H9 (cell line): ENCODE data around the gene PPP1R14B. TPM values are rescaled to one million over a fixed set of nuclear protein-coding genes. Genes with fewer than 3 reads are reported as not detected.

Source experiments
- DNase-seq: peaks from one replicate; pipeline ENCODE4 v3.0.0-alpha.2; 2017
- H2AFZ ChIP-seq: one replicate; pipeline ENCODE4 v1.6.1; 2013; ENCODE audit warnings: mild to moderate bottlenecking, low read length, control low read depth, moderate library complexity
- H2AK5ac ChIP-seq: 2 replicates; pipeline ENCODE4 v1.6.1; 2013; ENCODE audit warnings: low read length, control low read depth, mixed read lengths; ENCODE audit not compliant: insufficient read length
- H2BK120ac ChIP-seq: one replicate; pipeline ENCODE4 v1.6.1; 2013; ENCODE audit warnings: low read depth, mild to moderate bottlenecking, low read length, control low read depth, inconsistent platforms; ENCODE audit not compliant: poor library complexity, severe bottlenecking
- H2BK12ac ChIP-seq: 2 replicates; pipeline ENCODE4 v1.6.1; 2013; ENCODE audit warnings: low read length, control low read depth, mixed read lengths, low read depth; ENCODE audit not compliant: insufficient read length
- H2BK15ac ChIP-seq: 2 replicates; pipeline ENCODE4 v1.6.1; 2013; ENCODE audit warnings: low read depth, low read length, control low read depth
- H2BK20ac ChIP-seq: one replicate; pipeline ENCODE4 v1.6.1; 2013; ENCODE audit warnings: low read depth, mild to moderate bottlenecking, low read length, control low read depth, inconsistent platforms; ENCODE audit not compliant: poor library complexity, severe bottlenecking
- H2BK5ac ChIP-seq: 2 replicates; pipeline ENCODE4 v1.6.1; 2013; ENCODE audit warnings: low read length, control low read depth, mixed read lengths; ENCODE audit not compliant: insufficient read length
- H3K14ac ChIP-seq: 2 replicates; pipeline ENCODE4 v1.6.1; 2013; ENCODE audit warnings: low read length, control low read depth; ENCODE audit not compliant: insufficient read depth
- H3K18ac ChIP-seq: 2 replicates; pipeline ENCODE4 v1.6.1; 2013; ENCODE audit warnings: low read depth, mild to moderate bottlenecking, mixed read lengths, low read length, control low read depth; ENCODE audit not compliant: insufficient read length
- H3K23ac ChIP-seq: 2 replicates; pipeline ENCODE4 v1.6.1; 2013; ENCODE audit warnings: low read length, control low read depth, mixed read lengths, low read depth; ENCODE audit not compliant: insufficient read length
- H3K23me2 ChIP-seq: 2 replicates; pipeline ENCODE4 v1.6.1; 2013; ENCODE audit warnings: low read depth, mild to moderate bottlenecking, mixed read lengths, low read length, control low read depth; ENCODE audit not compliant: insufficient read length, poor library complexity, severe bottlenecking
- H3K27ac ChIP-seq: 2 replicates; pipeline ENCODE4 v1.5.1; 2013; ENCODE audit warnings: low read length, control low read depth, mixed read lengths, low read depth; ENCODE audit not compliant: insufficient read length
- H3K27me3 ChIP-seq: 2 replicates; pipeline ENCODE4 v1.6.1; 2013; ENCODE audit warnings: low read length, control low read depth, inconsistent platforms; ENCODE audit not compliant: insufficient read depth
- H3K4ac ChIP-seq: 2 replicates; pipeline ENCODE4 v1.6.1; 2013; ENCODE audit warnings: low read depth, mild to moderate bottlenecking, control low read depth, inconsistent platforms, low read length, moderate library complexity
- H3K4me1 ChIP-seq: 2 replicates; pipeline ENCODE4 v1.6.1; 2013; ENCODE audit warnings: low read length, control low read depth, inconsistent platforms; ENCODE audit not compliant: insufficient read depth
- H3K4me2 ChIP-seq: 2 replicates; pipeline ENCODE4 v1.6.1; 2013; ENCODE audit warnings: low read length, control low read depth, mixed read lengths; ENCODE audit not compliant: insufficient read length, insufficient read depth
- H3K56ac ChIP-seq: 2 replicates; pipeline ENCODE4 v1.6.1; 2013; ENCODE audit warnings: low read depth, mild to moderate bottlenecking, mixed read lengths, low read length, control low read depth; ENCODE audit not compliant: insufficient read length
- H3K79me1 ChIP-seq: 2 replicates; pipeline ENCODE4 v1.6.1; 2013; ENCODE audit warnings: low read depth, mild to moderate bottlenecking, moderate library complexity, low read length, control low read depth, inconsistent platforms; ENCODE audit not compliant: insufficient read depth, poor library complexity, severe bottlenecking
- H3K79me2 ChIP-seq: 2 replicates; pipeline ENCODE4 v1.6.1; 2013; ENCODE audit warnings: low read length, control low read depth, inconsistent platforms; ENCODE audit not compliant: insufficient read depth
- H3K9ac ChIP-seq: 2 replicates; pipeline ENCODE4 v1.6.1; 2013; ENCODE audit warnings: low read length, control low read depth, mixed read lengths; ENCODE audit not compliant: insufficient read length; ENCODE audit errors: extremely low read depth
- H3K9me3 ChIP-seq: one replicate; pipeline ENCODE4 v1.6.1; 2013; ENCODE audit warnings: low read depth, low read length, inconsistent platforms; ENCODE audit not compliant: control insufficient read depth
- H3T11ph ChIP-seq: one replicate; pipeline ENCODE4 v1.6.1; 2013; ENCODE audit warnings: mild to moderate bottlenecking, low read length, control low read depth, inconsistent platforms
- H4K20me1 ChIP-seq: one replicate; pipeline ENCODE4 v1.6.1; 2013; ENCODE audit not compliant: control insufficient read depth, insufficient read length, insufficient read depth
- H4K5ac ChIP-seq: 2 replicates; pipeline ENCODE4 v1.6.1; 2013; ENCODE audit warnings: low read depth, mild to moderate bottlenecking, mixed read lengths, low read length, control low read depth; ENCODE audit not compliant: insufficient read length
- H4K8ac ChIP-seq: replicated peaks from 2 replicates; pipeline ENCODE4 v1.6.1; 2013; ENCODE audit warnings: low read length, control low read depth, mixed read lengths, low read depth; ENCODE audit not compliant: insufficient read length
- H4K91ac ChIP-seq: 2 replicates; pipeline ENCODE4 v1.6.1; 2013; ENCODE audit warnings: low read depth, mild to moderate bottlenecking, moderate library complexity, mixed read lengths, low read length, control low read depth; ENCODE audit not compliant: insufficient read length
- H3K27ac Mint-ChIP-seq, 3 experiments: 2 replicates in 2 of 3; 3 replicates in 1 of 3; pipeline ENCODE4 v1.8.0; 2020 to 2021; ENCODE audit warnings: mixed read lengths in 3 of 3, mild to moderate bottlenecking in 1 of 3, moderate library complexity in 1 of 3
- H3K27me3 Mint-ChIP-seq: 2 replicates; pipeline ENCODE4 v1.8.0; 2021; ENCODE audit warnings: low read depth, mild to moderate bottlenecking, moderate library complexity, mixed read lengths
- H3K36me3 Mint-ChIP-seq, 3 experiments: 2 replicates in 2 of 3; 3 replicates in 1 of 3; pipeline ENCODE4 v1.8.0; 2020 to 2021; ENCODE audit warnings: low read depth in 3 of 3, mixed read lengths in 3 of 3; ENCODE audit not compliant: insufficient read depth in 1 of 3
- H3K4me1 Mint-ChIP-seq, 2 experiments: 2 replicates each; pipeline ENCODE4 v1.8.0; 2020; ENCODE audit warnings: mixed read lengths in 2 of 2
- H3K4me3 Mint-ChIP-seq, 2 experiments: 2 replicates in 1 of 2; 3 replicates in 1 of 2; pipeline ENCODE4 v1.8.0; 2020 to 2021; ENCODE audit warnings: mild to moderate bottlenecking in 2 of 2, mixed read lengths in 2 of 2, moderate library complexity in 1 of 2
- H3K9me3 Mint-ChIP-seq, 2 experiments: 2 replicates in 1 of 2; 3 replicates in 1 of 2; pipeline ENCODE4 v1.8.0; 2020; ENCODE audit warnings: mild to moderate bottlenecking in 2 of 2, mixed read lengths in 2 of 2, moderate library complexity in 1 of 2
- WGBS: extraction: QIAGEN DNeasy Blood & Tissue Kit; methylation state at CpG from one replicate; pipeline ENCODE4 v1.1.7; 2013; ENCODE audit warnings: missing lambda C conversion rate, low lambda C conversion rate, mixed read lengths; ENCODE audit not compliant: insufficient read length; ENCODE audit errors: extremely low coverage; 5-methylcytosine and 5-hydroxymethylcytosine counted together
- total RNA-seq: library from RNA; stranded (reverse); gene quantifications from 2 replicates; pipeline ENCODE4 v1.2.1, GENCODE V29; 2021
- TF ChIP-seq, protein P1 (sequence below): fragments of 200-600 bp; sonication (generic); conservative IDR thresholded peaks from 3 replicates; pipeline ENCODE4 v1.8.0; 2021; ENCODE audit warnings: antibody characterized with exemption, mild to moderate bottlenecking

PPP1R14B gene
- total RNA-seq, 1 experiment from 2014 or later, result 358 TPM

GRCh38 chr11:64264371-64264852, 17.7 kb upstream of the PPP1R14B start:
- H3K14ac ChIP-seq, result no peak overlapping the region
- H3K18ac ChIP-seq, result no peak overlapping the region
- H4K91ac ChIP-seq, result no peak overlapping the region
- no peak overlapping the region for H2BK12ac ChIP-seq
- Mint-ChIP-seq H3K4me3 (no peak overlapping the region; a peak in 1 of 5 replicates), H3K27me3 (no peaks in the 10 kb centered on the region), H3K27ac (peak overlapping the region in 2 of 3 experiments; percentile 44 to 49; a peak in 3 of 7 replicates), H3K36me3 (peaks cover 36 to 80% (median 58%) of the 10 kb centered on the region in 3 experiments), H3K4me1 (peaks cover 11 to 21% of the 10 kb centered on the region in 2 experiments), H3K9me3 (no peaks in the 10 kb centered on the region)
- no peak overlapping the region for H3K27ac ChIP-seq
- H3K79me1 ChIP-seq, result no peaks in the 10 kb centered on the region
- no peak for DNase-seq
- no peak overlapping the region for H2BK15ac ChIP-seq
- no peaks in the 10 kb centered on the region for H3K27me3 ChIP-seq
- H3K23ac ChIP-seq, result no peak overlapping the region
- H2BK120ac ChIP-seq, result no peak overlapping the region
- H3K4me1 ChIP-seq, result no peaks in the 10 kb centered on the region
- H3K9me3 ChIP-seq, result no peaks in the 10 kb centered on the region
- H2AK5ac ChIP-seq, result no peak overlapping the region
- peaks cover 4% of the 10 kb centered on the region for H3K23me2 ChIP-seq
- H4K5ac ChIP-seq, result no peak overlapping the region
- no peaks in the 10 kb centered on the region for H4K20me1 ChIP-seq
- WGBS, result no CpG with 5 or more reads among the region's 10 CpGs
- H3K56ac ChIP-seq, result no peak overlapping the region
- H2AFZ ChIP-seq, result no peak overlapping the region
- no peak overlapping the region for H3K4ac ChIP-seq
- H3K9ac ChIP-seq, result no peak overlapping the region
- H2BK20ac ChIP-seq, result no peak overlapping the region
- H3K79me2 ChIP-seq, result no peaks in the 10 kb centered on the region
- TF ChIP-seq, protein P1, sequence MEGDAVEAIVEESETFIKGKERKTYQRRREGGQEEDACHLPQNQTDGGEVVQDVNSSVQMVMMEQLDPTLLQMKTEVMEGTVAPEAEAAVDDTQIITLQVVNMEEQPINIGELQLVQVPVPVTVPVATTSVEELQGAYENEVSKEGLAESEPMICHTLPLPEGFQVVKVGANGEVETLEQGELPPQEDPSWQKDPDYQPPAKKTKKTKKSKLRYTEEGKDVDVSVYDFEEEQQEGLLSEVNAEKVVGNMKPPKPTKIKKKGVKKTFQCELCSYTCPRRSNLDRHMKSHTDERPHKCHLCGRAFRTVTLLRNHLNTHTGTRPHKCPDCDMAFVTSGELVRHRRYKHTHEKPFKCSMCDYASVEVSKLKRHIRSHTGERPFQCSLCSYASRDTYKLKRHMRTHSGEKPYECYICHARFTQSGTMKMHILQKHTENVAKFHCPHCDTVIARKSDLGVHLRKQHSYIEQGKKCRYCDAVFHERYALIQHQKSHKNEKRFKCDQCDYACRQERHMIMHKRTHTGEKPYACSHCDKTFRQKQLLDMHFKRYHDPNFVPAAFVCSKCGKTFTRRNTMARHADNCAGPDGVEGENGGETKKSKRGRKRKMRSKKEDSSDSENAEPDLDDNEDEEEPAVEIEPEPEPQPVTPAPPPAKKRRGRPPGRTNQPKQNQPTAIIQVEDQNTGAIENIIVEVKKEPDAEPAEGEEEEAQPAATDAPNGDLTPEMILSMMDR, result no peak
- H4K8ac ChIP-seq, result no peak overlapping the region
- no peak overlapping the region for H2BK5ac ChIP-seq
- H3T11ph ChIP-seq, result no peak overlapping the region
- no peak overlapping the region for H3K4me2 ChIP-seq
